Chondrocyte (in vitro differentiated cells): ENCODE results near the gene SMIM44. TPM values are rescaled to one million over a fixed set of nuclear protein-coding genes. Genes with fewer than 3 reads are reported as not detected.

Experiments
- DNase-seq: peaks from one replicate; pipeline ENCODE4 v3.0.0; 2021; ENCODE audit warnings: mixed read lengths, low spot score
- H3K27ac Mint-ChIP-seq: one replicate; pipeline ENCODE4 v1.8.0; 2021; ENCODE audit warnings: mild to moderate bottlenecking, moderate library complexity, mixed read lengths; ENCODE audit not compliant: unreplicated experiment
- H3K27me3 Mint-ChIP-seq: 2 replicates; pipeline ENCODE4 v1.8.0; 2021; ENCODE audit warnings: low read depth, mixed read lengths
- H3K36me3 Mint-ChIP-seq: 2 replicates; pipeline ENCODE4 v1.8.0; 2021; ENCODE audit warnings: low read depth, mixed read lengths
- H3K4me1 Mint-ChIP-seq: 2 replicates; pipeline ENCODE4 v1.8.0; 2021; ENCODE audit warnings: low read depth, mild to moderate bottlenecking, mixed read lengths
- H3K4me3 Mint-ChIP-seq: one replicate; pipeline ENCODE4 v1.8.0; 2021; ENCODE audit warnings: mild to moderate bottlenecking, moderate library complexity, mixed read lengths; ENCODE audit not compliant: unreplicated experiment
- H3K9me3 Mint-ChIP-seq: 2 replicates; pipeline ENCODE4 v1.8.0; 2021; ENCODE audit warnings: low read depth, mixed read lengths
- CTCF ChIP-seq: fragments of 200-600 bp; sonication (generic); IDR thresholded peaks from 2 replicates; pipeline ENCODE4 v1.5.0; 2021; ENCODE audit warnings: antibody characterized with exemption, mild to moderate bottlenecking, moderate library complexity
- total RNA-seq: library from RNA; stranded (reverse); gene quantifications from 3 replicates; pipeline ENCODE4 v1.2.1, GENCODE V29; 2021

The SMIM44 gene
- total RNA-seq, 1 donor from 2014 or later, result not detected

GRCh38 chr19:3503036-3503572, 19.9 kb upstream of the SMIM44 start:
- no peak overlapping the region for H3K4me3 Mint-ChIP-seq
- no peak for DNase-seq
- no peaks in the 10 kb centered on the region for H3K27me3 Mint-ChIP-seq
- no peaks in the 10 kb centered on the region for H3K9me3 Mint-ChIP-seq
- H3K4me1 Mint-ChIP-seq, result peaks cover 31% of the 10 kb centered on the region
- H3K36me3 Mint-ChIP-seq, result no peaks in the 10 kb centered on the region
- no peak overlapping the region for H3K27ac Mint-ChIP-seq
- no peak for TF ChIP-seq CTCF

DNA sequence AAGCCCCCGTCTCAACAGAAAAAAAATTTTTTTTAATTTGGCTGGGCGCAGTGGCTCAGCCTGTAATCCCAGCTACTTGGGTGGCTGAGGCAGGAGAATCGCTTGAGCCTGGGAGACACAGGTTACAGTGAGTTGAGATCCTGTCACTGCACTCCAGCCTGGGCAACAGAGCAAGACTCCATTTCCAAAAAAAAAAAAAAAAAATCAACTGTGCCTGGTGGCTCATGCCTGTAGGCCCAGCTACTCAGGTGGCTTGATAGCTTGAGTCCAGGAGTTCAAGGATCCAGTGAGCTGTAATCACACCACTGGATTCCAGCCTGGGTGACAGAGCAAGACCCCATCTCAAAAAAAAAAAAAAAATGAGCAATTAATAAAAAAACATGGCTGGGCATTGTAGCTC, 18.5 kb upstream of the SMIM44 start:
- no peak for TF ChIP-seq CTCF
- Mint-ChIP-seq H3K27ac (no peak overlapping the region), H3K27me3 (no peaks in the 10 kb centered on the region), H3K9me3 (peaks cover 2% of the 10 kb centered on the region), H3K4me1 (peaks cover 22% of the 10 kb centered on the region), H3K36me3 (peaks cover 2% of the 10 kb centered on the region), H3K4me3 (no peak overlapping the region)
- DNase-seq, result no peak

GRCh38 chr19:3500429-3501101, 17.3 kb upstream of the SMIM44 start, which contains the start of gene DOHH:
Gene DOHH (minus strand): TSS chr19:3500674. CDS start chr19:3496814, 3,860 bp downstream.
- Mint-ChIP-seq H3K9me3 (peaks cover 2% of the 10 kb centered on the region), H3K4me1 (peaks cover 19% of the 10 kb centered on the region), H3K36me3 (peaks cover 2% of the 10 kb centered on the region), H3K27me3 (no peaks in the 10 kb centered on the region), H3K27ac (peak within 1 kb of the TSS; percentile 97), H3K4me3 (peak within 1 kb of the TSS; percentile 83)
- DNase-seq, result no peak
- TF ChIP-seq CTCF, result no peak

DNA sequence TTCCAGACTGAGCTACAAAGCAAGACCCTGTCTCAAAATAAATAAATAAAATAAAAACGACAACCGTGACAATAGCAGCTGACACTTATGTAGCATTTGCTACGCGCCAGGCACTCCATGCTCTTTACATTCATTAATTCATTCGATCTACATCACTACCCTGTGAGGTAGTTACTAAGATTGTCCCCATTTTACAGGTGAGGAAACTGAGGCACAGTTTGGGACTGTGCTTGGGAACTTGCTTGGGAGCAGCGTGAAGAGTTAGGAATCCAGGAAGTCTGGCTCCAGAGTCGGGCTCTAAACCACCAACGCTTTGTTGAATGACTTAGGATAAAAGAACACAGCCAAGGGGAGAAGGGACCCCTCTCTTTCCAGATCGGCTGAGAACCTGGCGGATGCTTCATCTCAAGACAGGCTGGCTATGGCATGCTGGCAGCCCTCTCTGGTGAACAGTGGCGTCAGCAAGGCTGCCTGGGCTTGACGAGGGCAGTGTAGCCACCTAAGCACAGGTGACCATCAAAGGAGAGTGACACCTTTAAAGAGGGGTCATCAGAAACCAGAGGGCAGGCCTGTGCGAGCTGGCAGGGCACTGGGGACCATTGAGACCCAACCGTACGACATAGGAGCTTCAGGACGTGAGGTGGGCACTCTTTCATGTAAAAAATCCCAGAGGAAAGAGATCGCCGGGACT, 16.6 kb upstream of the SMIM44 start:
- Mint-ChIP-seq H3K27me3 (no peaks in the 10 kb centered on the region), H3K36me3 (peaks cover 6% of the 10 kb centered on the region)

More for the DNA sequence above, 16.6 kb upstream of the SMIM44 start:
- H3K27ac Mint-ChIP-seq, result peak overlapping the region; percentile 97
- no peak for DNase-seq
- H3K9me3 Mint-ChIP-seq, result peaks cover 2% of the 10 kb centered on the region
- peaks cover 17% of the 10 kb centered on the region for H3K4me1 Mint-ChIP-seq
- peak overlapping the region; percentile 83 for H3K4me3 Mint-ChIP-seq
- no peak for TF ChIP-seq CTCF
